KOPT-K1 (cell line): ENCODE data around the gene SFPQ.

ENCODE experiments used
- H3K27ac ChIP-seq: fragments of 200-600 bp; sonication (generic); 2 replicates; pipeline ENCODE4 v1.5.1; 2016; ENCODE audit warnings: antibody characterized with exemption, mild to moderate bottlenecking, low read depth, low read length; ENCODE audit not compliant: poor library complexity, severe bottlenecking
- H3K36me3 ChIP-seq: fragments of 200-600 bp; sonication (generic); 2 replicates; pipeline ENCODE4 v1.5.1; 2017; ENCODE audit warnings: antibody characterized with exemption, mild to moderate bottlenecking, low read length, moderate library complexity; ENCODE audit not compliant: insufficient read depth
- H3K9me3 ChIP-seq: fragments of 200-600 bp; sonication (generic); 2 replicates; pipeline ENCODE4 v1.5.1; 2017; ENCODE audit warnings: antibody characterized with exemption, low read length, mild to moderate bottlenecking; ENCODE audit not compliant: insufficient read depth, poor library complexity, severe bottlenecking

The SFPQ gene

DNA sequence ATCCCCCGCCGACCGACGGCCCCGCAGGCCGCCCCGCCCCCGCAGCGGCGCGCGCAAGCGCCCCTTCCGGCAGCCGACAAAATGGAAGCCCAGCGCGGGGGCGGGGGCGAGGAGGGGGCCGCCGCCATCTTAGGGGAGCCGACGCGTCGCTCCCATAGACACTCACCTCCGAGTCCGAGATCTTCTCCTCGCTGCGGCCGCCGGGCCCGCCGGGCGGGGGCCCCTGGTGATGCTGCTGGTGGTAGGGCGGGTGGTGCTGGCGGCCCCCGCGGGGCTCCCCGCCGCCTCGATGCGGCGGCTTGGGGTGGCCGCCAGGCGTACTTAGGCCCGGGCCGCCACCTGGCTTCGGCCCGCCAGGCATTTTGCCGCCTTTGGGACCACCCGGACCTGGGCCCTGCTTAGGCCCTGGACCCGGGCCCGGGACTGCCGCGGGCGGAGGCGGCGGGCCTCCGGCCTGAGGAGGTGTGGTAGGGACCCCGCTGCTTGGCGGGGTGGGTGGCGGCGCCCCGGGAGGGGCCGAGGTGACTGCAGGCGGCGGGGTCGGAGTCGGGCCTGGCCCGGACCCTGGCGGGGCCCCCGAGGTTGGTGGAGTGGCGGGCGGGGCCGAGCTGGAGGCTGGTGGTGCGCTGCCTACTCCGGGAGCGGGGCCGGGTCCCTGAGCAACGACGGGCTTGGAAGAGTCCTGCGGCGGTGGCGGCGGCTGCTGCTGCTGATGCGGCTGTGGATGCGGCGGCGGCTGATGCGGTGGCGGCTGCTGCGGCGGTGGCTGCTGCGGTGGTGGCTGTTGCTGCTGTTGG lies 691 bp downstream of the SFPQ start:
- H3K36me3 ChIP-seq: peaks cover 51% of the 10 kb centered on the region
- H3K9me3 ChIP-seq: no peaks in the 10 kb centered on the region

GRCh38 chr1:35191429-35192055 lies 1.4 kb downstream of the SFPQ start:
- H3K36me3 ChIP-seq: peaks cover 58% of the 10 kb centered on the region

More for the DNA sequence above, 691 bp downstream of the SFPQ start:
- peak overlapping the region; percentile 99 for H3K27ac ChIP-seq

GRCh38 chr1:35190784-35191183 lies 2.2 kb downstream of the SFPQ start:
- Histone ChIP-seq H3K36me3 (peaks cover 65% of the 10 kb centered on the region), H3K27ac (peak overlapping the region; percentile 99), H3K9me3 (no peaks in the 10 kb centered on the region)

More at GRCh38 chr1:35191429-35192055, 1.4 kb downstream of the SFPQ start:
- no peaks in the 10 kb centered on the region for H3K9me3 ChIP-seq
- peak overlapping the region; percentile 99 for H3K27ac ChIP-seq

GRCh38 chr1:35188578-35189392 lies 4.2 kb downstream of the SFPQ start:
- no peak overlapping the region for H3K27ac ChIP-seq
- H3K36me3 ChIP-seq: peaks cover 85% of the 10 kb centered on the region
- no peaks in the 10 kb centered on the region for H3K9me3 ChIP-seq

DNA sequence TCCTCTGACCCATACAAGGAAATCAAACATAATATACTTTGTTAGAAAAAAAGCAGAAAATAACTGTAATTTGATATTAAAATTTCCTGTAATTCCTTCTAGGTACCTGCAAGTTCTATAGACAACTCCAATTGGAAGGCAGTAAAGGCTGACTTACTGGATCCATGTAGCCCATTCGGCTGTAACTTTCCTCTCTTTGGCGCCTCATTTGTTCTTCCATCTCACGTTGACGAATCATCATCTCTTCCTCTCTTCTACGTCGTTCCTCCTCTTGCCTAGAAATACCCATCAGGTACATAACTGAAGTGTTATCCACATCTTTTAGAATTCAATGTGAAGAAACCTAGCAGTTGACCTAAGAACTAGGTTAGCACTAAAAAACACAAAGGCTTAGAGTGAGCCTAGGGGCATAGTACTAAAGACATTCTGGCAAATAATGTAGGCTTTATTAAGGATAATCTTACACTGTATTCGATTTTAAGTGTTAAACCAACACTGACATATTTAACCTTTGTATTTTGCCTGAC lies 5.1 kb downstream of the SFPQ start:
- no peaks in the 10 kb centered on the region for H3K9me3 ChIP-seq
- H3K27ac ChIP-seq: no peak overlapping the region

DNA sequence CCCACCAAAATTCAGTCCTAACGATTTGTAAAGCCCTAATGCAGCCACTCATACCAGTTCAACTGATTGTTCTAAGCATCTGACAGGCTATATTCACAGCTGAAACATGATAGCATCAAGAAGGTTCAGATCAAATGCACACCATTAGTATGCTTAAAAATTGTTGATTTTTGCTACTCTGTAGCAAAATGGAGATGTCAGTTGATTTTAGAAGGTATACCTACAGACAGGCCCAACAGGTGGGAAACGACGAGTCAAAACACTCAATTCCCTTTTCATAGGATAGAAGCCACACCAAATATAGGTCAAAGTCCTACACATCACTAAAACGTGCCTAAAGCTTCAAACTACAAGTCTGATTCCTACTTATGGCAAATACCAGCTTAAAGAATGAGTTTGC lies 6.7 kb downstream of the SFPQ start:
- Histone ChIP-seq H3K9me3 (no peaks in the 10 kb centered on the region), H3K36me3 (peaks cover 100% of the 10 kb centered on the region), H3K27ac (no peak overlapping the region)

More for the DNA sequence above, 5.1 kb downstream of the SFPQ start:
- peaks cover 94% of the 10 kb centered on the region for H3K36me3 ChIP-seq

DNA sequence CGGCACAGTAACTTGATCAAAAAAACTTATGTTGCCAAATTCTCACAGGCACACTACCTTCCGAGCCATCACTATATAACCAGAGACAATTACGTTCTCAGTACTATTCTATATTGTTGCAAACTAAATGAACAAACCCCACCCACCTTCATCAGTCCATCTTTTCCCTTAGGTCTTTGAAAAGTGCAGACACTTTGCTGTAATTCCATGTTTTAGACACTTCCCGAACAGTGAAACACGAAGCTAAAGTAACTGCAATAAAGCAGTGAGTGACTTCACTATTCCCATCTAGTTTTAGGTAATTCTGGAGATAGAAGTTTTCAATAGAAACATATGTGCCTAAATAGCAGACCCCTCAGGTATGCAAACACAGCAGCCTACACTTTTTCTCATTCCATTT lies 7.7 kb downstream of the SFPQ start:
- Histone ChIP-seq H3K27ac (no peak overlapping the region), H3K36me3 (peaks cover 100% of the 10 kb centered on the region), H3K9me3 (no peaks in the 10 kb centered on the region)

- Histone ChIP-seq H3K36me3 (peaks cover 100% of the 10 kb centered on the region), H3K27ac (no peak overlapping the region), H3K9me3 (no peaks in the 10 kb centered on the region)
Observed at GRCh38 chr1:35184495-35185199, 8.3 kb downstream of the SFPQ start.

DNA sequence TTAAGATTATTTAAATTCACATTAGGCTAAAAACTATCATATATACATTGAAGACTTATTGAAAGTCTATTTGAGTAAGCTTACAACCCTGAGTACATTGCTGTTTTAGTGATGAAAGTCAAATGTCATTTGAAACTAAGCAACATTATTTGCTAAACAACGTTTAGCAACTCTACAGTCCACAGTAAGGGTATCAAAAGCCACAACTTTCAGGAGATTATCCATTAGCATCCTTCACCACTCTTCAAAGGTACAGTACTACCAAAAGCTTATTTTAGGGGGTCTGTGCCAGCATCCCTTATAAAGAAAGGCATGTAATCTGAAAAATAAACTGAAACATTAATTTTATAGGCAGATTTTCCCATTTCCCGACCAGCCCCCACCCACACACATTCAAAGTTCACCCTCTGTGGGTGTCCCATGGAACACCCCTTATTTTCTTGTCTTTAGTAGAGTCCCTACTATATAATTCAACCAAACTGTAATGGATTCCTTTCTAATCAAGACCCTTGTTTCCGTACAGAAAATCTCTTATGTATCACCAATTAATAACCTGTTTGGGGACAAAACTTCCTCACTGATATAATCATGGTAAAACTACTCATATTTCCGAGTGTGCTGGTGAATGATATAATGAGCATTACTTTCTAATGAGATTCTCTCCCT lies 11.0 kb downstream of the SFPQ start:
- Histone ChIP-seq H3K36me3 (peaks cover 100% of the 10 kb centered on the region), H3K9me3 (no peaks in the 10 kb centered on the region), H3K27ac (no peak overlapping the region)

DNA sequence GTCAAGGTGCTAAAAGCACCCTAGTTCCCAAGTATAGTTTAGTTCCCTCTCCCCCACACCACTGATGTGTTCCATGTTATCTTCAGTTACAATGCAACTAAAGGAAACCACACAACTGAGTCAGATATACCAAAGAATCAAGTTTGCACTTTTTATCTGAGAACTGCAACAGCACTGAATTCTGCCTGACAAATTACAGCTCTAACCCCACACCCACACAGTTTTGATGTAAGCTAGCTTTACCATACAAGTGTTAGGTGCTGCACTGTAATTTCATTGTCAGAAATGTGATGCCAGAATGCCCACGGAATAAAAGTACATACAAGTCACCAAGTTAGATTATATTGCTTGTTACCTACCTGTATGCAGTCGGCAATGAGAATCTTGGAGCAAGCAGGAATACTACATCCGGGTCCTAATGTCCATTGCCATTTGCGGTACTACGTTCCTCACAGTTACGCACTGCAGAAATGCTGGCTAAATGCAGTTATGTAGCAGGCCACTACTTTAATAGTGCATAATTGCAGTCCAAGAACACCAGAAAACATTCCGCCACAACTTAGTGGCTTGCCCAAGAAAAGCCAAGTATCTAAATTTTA lies 12.1 kb downstream of the SFPQ start:
- peaks cover 100% of the 10 kb centered on the region for H3K36me3 ChIP-seq
- no peak overlapping the region for H3K27ac ChIP-seq
- no peaks in the 10 kb centered on the region for H3K9me3 ChIP-seq

DNA sequence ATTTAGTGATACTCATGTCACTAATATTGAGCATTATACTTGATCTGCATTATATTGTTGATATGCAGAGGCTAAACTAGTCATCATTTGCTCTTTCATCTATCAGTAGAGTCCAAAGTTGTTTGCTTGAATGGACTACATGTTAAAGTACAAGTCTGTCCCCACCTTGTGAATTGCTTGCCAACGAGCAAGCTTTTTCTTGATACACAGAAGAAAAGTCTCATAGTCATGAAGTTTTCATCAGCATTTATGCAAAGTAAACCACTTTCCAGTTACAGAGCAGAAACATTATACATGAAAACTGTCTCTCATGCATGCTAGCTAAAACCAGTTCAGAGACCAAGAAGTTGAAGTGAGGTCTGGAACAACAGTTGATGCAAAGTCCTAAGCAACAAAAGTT lies 13.0 kb downstream of the SFPQ start:
- Histone ChIP-seq H3K9me3 (no peaks in the 10 kb centered on the region), H3K36me3 (peaks cover 100% of the 10 kb centered on the region), H3K27ac (no peak overlapping the region)

DNA sequence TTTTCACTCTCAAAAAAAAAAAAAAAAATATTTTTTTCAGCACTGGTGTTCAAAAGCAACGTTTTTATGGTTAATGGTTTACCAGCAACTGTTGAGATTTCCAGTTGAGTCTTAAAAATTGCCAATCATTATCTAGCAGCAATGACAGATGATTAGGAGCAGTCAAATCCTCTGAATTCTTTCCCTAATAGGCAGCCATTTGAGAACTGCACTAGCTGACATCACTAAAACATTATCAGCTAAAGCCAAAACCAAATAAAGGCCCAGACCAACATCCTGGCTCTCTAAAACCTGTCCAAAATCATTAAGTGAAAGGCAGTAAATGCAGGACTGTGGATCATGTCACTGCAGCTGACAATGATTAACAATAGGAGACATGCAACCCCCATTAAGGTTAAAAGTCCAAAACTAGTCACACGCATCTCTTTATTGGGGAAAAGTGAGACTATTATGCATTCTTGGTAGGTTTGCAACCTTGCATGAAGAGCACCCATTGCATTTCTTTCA lies 14.0 kb downstream of the SFPQ start:
- H3K9me3 ChIP-seq: no peaks in the 10 kb centered on the region
- H3K36me3 ChIP-seq: peaks cover 96% of the 10 kb centered on the region
- no peak overlapping the region for H3K27ac ChIP-seq

GRCh38 chr1:35178295-35178695 lies 14.7 kb downstream of the SFPQ start:
- Histone ChIP-seq H3K27ac (no peak overlapping the region), H3K36me3 (peaks cover 90% of the 10 kb centered on the region)

More at GRCh38 chr1:35178295-35178695, 14.7 kb downstream of the SFPQ start:
- H3K9me3 ChIP-seq: no peaks in the 10 kb centered on the region
